Activated CD8-positive, alpha-beta T cell treated with anti-CD3 and anti-CD28 coated beads, Interleukin-2, amount 10 ng/mL, durations not matched to agents 7 days and 5 days (primary cell): Measurements from ENCODE around the gene SNX9. TPM values are rescaled to one million over a fixed set of nuclear protein-coding genes. Genes with fewer than 3 reads are reported as not detected.

ENCODE experiments used
- total RNA-seq, 2 experiments: library from RNA; stranded (reverse); gene quantifications; one replicate each; pipeline ENCODE4 v1.2.3, GENCODE V29; 2021

Gene SNX9
- total RNA-seq, 2 experiments from 2014 or later = 9.1 to 9.2 TPM

Other genes starting within 250 kb of the SNX9 start
- 10 to 100 TPM; 38.2 to 38.5 TPM for gene SYNJ2, start 158.6 kb downstream of the SNX9 start, total RNA-seq